Neural progenitor cell (in vitro differentiated cells): ENCODE measurements around the gene TNN. TPM values are rescaled to one million over a fixed set of nuclear protein-coding genes. Genes with fewer than 3 reads are reported as not detected.

Experiments used
- DNase-seq: peaks from one replicate; pipeline ENCODE4 v3.0.0-alpha.2; 2016; ENCODE audit warnings: low spot score
- H2AFZ ChIP-seq: fragments of 200-600 bp; sonication (generic); replicated peaks from 2 replicates; pipeline ENCODE4 v1.6.1; 2016; ENCODE audit warnings: antibody characterized with exemption
- H3F3A ChIP-seq: fragments of 200-600 bp; sonication (generic); 2 replicates; pipeline ENCODE4 v1.6.1; 2016; ENCODE audit warnings: antibody characterized with exemption, low read depth
- H3K27ac ChIP-seq: fragments of 200-600 bp; sonication (generic); 2 replicates; pipeline ENCODE4 v1.5.1; 2016; ENCODE audit warnings: mild to moderate bottlenecking
- H3K27me3 ChIP-seq: fragments of 200-600 bp; sonication (generic); 2 replicates; pipeline ENCODE4 v1.6.1; 2016; ENCODE audit warnings: mild to moderate bottlenecking, moderate library complexity
- H3K36me3 ChIP-seq: fragments of 200-600 bp; sonication (generic); 2 replicates; pipeline ENCODE4 v1.5.1; 2016
- H3K4me1 ChIP-seq: fragments of 200-600 bp; sonication (generic); 2 replicates; pipeline ENCODE4 v1.6.1; 2016; ENCODE audit warnings: mixed run types
- H3K4me2 ChIP-seq: fragments of 200-600 bp; sonication (generic); 2 replicates; pipeline ENCODE4 v1.6.1; 2016
- H3K4me3 ChIP-seq: fragments of 200-600 bp; sonication (generic); 2 replicates; pipeline ENCODE4 v1.5.1; 2016
- H3K79me2 ChIP-seq: fragments of 200-600 bp; sonication (generic); 2 replicates; pipeline ENCODE4 v1.6.1; 2016; ENCODE audit warnings: low read depth
- H3K9ac ChIP-seq: fragments of 200-600 bp; sonication (generic); 2 replicates; pipeline ENCODE4 v1.6.1; 2016
- H3K9me3 ChIP-seq: fragments of 200-600 bp; sonication (generic); 2 replicates; pipeline ENCODE4 v1.5.1; 2016; ENCODE audit warnings: low read depth
- H4K20me1 ChIP-seq: fragments of 200-600 bp; sonication (generic); 2 replicates; pipeline ENCODE4 v1.6.1; 2016; ENCODE audit warnings: low read depth
- H3K27ac Mint-ChIP-seq: 3 replicates; pipeline ENCODE4 v1.8.0; 2021; ENCODE audit warnings: mixed read lengths
- H3K27me3 Mint-ChIP-seq: 2 replicates; pipeline ENCODE4 v1.8.0; 2022; ENCODE audit warnings: low read depth, mild to moderate bottlenecking, inconsistent platforms, moderate library complexity, mixed read lengths; ENCODE audit not compliant: insufficient read depth
- H3K36me3 Mint-ChIP-seq: 3 replicates; pipeline ENCODE4 v1.8.0; 2021; ENCODE audit warnings: mixed read lengths
- H3K4me1 Mint-ChIP-seq: 3 replicates; pipeline ENCODE4 v1.8.0; 2021; ENCODE audit warnings: mixed read lengths
- H3K4me3 Mint-ChIP-seq: 3 replicates; pipeline ENCODE4 v1.8.0; 2021; ENCODE audit warnings: mild to moderate bottlenecking, moderate library complexity, mixed read lengths
- H3K9me3 Mint-ChIP-seq: 3 replicates; pipeline ENCODE4 v1.8.0; 2020; ENCODE audit warnings: mixed read lengths
- EZH2 ChIP-seq: fragments of 200-600 bp; sonication (generic); IDR thresholded peaks from 2 replicates; pipeline ENCODE4 v1.6.1; 2017; ENCODE audit warnings: antibody characterized with exemption, mild to moderate bottlenecking, moderate library complexity
- EZH2phosphoT487 ChIP-seq: fragments of 200-600 bp; sonication (generic); IDR thresholded peaks from 2 replicates; pipeline ENCODE4 v1.6.1; 2017; ENCODE audit warnings: antibody characterized with exemption
- total RNA-seq: library from RNA; depleted of rRNA; stranded (reverse); fragments of >200 nt; gene quantifications from 2 replicates; pipeline ENCODE4 v1.2.3, GENCODE V29; 2015; ENCODE audit warnings: low replicate concordance
- TF ChIP-seq, protein P1 (sequence below): fragments of 200-600 bp; sonication (generic); IDR thresholded peaks from 2 replicates; pipeline ENCODE4 v1.5.1; 2017; ENCODE audit warnings: antibody characterized with exemption, mild to moderate bottlenecking

TNN gene
- total RNA-seq, 1 donor from 2014 or later: not detected

DNA sequence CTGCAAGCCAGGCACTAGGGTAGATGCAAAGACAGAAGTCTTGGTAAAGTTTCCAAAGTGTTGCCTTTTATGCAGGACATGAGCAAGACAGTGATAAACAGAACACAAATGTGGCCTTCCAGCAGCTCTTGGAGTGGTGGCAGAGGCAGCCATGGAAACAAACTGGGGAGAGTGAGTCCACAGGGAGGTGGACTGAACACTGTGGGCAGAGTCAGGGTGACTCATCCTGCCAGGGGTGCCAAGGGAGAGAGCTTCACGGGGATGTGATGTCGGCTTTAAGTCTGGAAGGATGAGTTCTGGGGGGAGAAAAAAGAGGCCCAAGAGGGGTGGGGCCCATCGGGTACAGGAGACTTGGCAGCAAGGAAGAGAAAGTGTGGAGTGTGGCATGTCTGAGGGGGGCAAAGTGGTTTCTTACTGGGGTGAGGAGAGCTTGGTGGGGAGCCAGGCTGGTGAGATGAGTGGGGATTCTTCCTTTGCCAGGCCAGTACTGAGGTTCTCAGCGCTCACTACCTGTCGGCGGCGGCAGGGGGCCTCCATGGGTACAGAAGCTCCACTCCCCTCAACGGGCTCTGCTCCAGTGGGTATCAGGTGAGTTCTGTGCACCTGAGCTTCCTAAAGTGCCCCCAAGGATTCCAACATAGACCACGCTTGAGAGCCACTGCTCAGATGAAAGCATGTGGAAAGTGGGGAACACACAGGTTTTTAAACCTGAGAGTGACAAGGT, 83.1 kb downstream of the TNN start:
- Histone ChIP-seq H3K4me3 (no peak overlapping the region), H3K9me3 (no peaks in the 10 kb centered on the region), H3K27ac (no peak overlapping the region), H3K79me2 (no peaks in the 10 kb centered on the region), H3K4me1 (peaks cover 5% of the 10 kb centered on the region), H3K4me2 (no peak overlapping the region), H3K9ac (no peak overlapping the region), H2AFZ (no peak overlapping the region), H4K20me1 (no peaks in the 10 kb centered on the region), H3K36me3 (no peaks in the 10 kb centered on the region), H3F3A (no peaks in the 10 kb centered on the region), H3K27me3 (peaks cover 50% of the 10 kb centered on the region)
- Mint-ChIP-seq H3K9me3 (no peaks in the 10 kb centered on the region), H3K36me3 (no peaks in the 10 kb centered on the region), H3K27ac (peak overlapping the region; percentile 49), H3K4me3 (no peak overlapping the region), H3K27me3 (peaks cover 4% of the 10 kb centered on the region), H3K4me1 (peaks cover 2% of the 10 kb centered on the region)
- TF ChIP-seq, protein P1, sequence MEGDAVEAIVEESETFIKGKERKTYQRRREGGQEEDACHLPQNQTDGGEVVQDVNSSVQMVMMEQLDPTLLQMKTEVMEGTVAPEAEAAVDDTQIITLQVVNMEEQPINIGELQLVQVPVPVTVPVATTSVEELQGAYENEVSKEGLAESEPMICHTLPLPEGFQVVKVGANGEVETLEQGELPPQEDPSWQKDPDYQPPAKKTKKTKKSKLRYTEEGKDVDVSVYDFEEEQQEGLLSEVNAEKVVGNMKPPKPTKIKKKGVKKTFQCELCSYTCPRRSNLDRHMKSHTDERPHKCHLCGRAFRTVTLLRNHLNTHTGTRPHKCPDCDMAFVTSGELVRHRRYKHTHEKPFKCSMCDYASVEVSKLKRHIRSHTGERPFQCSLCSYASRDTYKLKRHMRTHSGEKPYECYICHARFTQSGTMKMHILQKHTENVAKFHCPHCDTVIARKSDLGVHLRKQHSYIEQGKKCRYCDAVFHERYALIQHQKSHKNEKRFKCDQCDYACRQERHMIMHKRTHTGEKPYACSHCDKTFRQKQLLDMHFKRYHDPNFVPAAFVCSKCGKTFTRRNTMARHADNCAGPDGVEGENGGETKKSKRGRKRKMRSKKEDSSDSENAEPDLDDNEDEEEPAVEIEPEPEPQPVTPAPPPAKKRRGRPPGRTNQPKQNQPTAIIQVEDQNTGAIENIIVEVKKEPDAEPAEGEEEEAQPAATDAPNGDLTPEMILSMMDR: no peak
- no peak for TF ChIP-seq EZH2
- TF ChIP-seq EZH2phosphoT487: no peak
- DNase-seq: no peak

DNA sequence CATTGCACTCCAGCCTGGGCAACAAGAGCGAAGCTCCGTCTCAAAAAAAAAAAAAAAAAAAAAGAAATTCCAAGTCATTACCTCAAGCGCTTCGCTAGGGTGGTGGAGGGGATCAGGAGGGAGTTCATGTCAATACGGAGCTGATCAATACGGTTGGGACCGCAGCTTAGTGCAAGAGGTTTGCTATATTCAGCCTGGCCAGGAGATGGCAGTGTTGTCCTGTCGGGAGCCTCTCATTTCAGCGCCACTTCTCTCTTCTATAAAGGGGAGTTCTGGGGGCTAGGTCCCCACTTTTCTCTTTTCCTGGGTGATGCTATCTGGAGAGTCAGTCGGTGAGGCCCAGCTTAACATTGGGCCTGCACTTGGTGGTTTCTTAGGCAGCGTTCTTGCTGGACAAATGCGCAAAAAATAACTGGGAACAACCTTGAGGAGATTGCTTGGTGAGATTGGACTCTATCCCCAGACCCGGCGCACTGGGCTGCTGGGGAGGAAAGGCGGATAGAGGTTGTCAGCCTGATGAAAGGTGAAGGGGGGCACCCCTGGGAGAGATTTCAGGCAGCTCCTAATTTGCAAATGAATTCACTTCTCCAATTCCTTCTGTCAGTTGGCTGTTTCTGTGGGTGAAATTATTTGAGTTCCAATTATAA, 84.5 kb downstream of the TNN start:
- H3K4me1 Mint-ChIP-seq: peaks cover 2% of the 10 kb centered on the region
- no peak overlapping the region for H3K27ac Mint-ChIP-seq
- no peaks in the 10 kb centered on the region for H3K9me3 ChIP-seq
- H3F3A ChIP-seq: no peaks in the 10 kb centered on the region
- H3K4me2 ChIP-seq: peak overlapping the region; percentile 50
- H2AFZ ChIP-seq: peak overlapping the region; percentile 29
- peaks cover 4% of the 10 kb centered on the region for H3K27me3 Mint-ChIP-seq
- H3K79me2 ChIP-seq: no peaks in the 10 kb centered on the region
- TF ChIP-seq EZH2phosphoT487: no peak
- no peak for TF ChIP-seq EZH2
- TF ChIP-seq, protein P1: peak; percentile 85
- peaks cover 45% of the 10 kb centered on the region for H3K27me3 ChIP-seq
- H3K4me3 ChIP-seq: no peak overlapping the region
- no peaks in the 10 kb centered on the region for H3K9me3 Mint-ChIP-seq
- H3K36me3 ChIP-seq: no peaks in the 10 kb centered on the region
- peak overlapping the region; percentile 21 for H3K4me3 Mint-ChIP-seq
- DNase-seq: peak; percentile 83
- no peak overlapping the region for H3K9ac ChIP-seq
- H3K27ac ChIP-seq: no peak overlapping the region
- no peaks in the 10 kb centered on the region for H3K36me3 Mint-ChIP-seq
- H4K20me1 ChIP-seq: no peaks in the 10 kb centered on the region
- peaks cover 5% of the 10 kb centered on the region for H3K4me1 ChIP-seq

DNA sequence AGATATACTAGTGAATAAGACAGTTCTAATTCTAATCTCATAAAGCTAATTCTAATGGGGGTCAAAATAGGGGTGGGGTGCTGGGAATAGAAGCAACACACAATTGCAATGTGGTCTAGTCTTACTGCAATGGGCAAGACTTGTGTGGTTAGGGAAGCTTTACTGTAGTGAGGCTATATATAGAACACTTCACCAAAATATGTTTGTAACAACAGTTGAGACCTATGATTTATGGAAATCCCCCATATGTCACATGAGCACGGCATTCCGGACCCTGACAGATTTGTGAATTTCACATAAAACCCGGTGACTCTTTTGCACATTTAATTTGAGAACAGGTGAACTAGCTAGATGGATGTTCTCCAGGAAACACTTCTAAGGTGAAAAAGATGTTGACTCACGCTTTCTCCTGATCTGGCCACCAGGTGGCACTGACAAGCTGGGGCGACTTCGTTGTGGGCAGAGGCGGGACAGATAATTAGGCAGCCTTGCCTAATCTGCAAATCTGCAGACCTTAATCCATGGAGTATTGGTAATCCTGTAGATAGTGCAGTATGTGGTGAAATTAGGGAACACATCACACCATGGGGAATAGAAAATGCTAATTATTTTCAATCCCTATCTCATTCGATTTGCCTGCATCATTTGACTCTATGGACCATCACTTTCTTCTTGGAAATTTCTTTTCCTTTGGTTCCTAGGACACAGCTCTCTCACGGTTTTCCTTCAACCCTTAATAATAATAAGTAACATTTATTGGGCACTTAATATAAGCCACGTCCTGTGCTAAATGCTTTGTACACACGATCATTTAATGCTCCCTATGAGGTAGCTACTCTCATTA, 87.2 kb downstream of the TNN start:
- no peak overlapping the region for H3K9ac ChIP-seq
- H3K9me3 ChIP-seq: no peaks in the 10 kb centered on the region
- H3K27ac ChIP-seq: no peak overlapping the region
- no peak overlapping the region for H3K4me2 ChIP-seq
- no peaks in the 10 kb centered on the region for H3K36me3 ChIP-seq
- peak; percentile 79 for DNase-seq
- Mint-ChIP-seq H3K9me3 (no peaks in the 10 kb centered on the region), H3K36me3 (no peaks in the 10 kb centered on the region), H3K27me3 (peaks cover 4% of the 10 kb centered on the region), H3K4me3 (no peak overlapping the region), H3K4me1 (peaks cover 12% of the 10 kb centered on the region), H3K27ac (no peak overlapping the region)
- H2AFZ ChIP-seq: no peak overlapping the region
- H4K20me1 ChIP-seq: no peaks in the 10 kb centered on the region
- no peaks in the 10 kb centered on the region for H3F3A ChIP-seq
- no peaks in the 10 kb centered on the region for H3K79me2 ChIP-seq
- H3K4me3 ChIP-seq: no peak overlapping the region
- H3K27me3 ChIP-seq: peaks cover 33% of the 10 kb centered on the region
- H3K4me1 ChIP-seq: peaks cover 5% of the 10 kb centered on the region
- TF ChIP-seq EZH2phosphoT487: no peak
- no peak for TF ChIP-seq EZH2
- TF ChIP-seq, protein P1: peak; percentile 94
